HG02852 (cell line): ENCODE data around the gene NUP210L.

Experiments used
- ATAC-seq: cut with Tn5 transposase; IDR thresholded peaks from one replicate; pipeline ENCODE4 v1.9.1; 2021; ENCODE audit warnings: mild to moderate bottlenecking, moderate library complexity; ENCODE audit not compliant: unreplicated experiment

The NUP210L gene

DNA sequence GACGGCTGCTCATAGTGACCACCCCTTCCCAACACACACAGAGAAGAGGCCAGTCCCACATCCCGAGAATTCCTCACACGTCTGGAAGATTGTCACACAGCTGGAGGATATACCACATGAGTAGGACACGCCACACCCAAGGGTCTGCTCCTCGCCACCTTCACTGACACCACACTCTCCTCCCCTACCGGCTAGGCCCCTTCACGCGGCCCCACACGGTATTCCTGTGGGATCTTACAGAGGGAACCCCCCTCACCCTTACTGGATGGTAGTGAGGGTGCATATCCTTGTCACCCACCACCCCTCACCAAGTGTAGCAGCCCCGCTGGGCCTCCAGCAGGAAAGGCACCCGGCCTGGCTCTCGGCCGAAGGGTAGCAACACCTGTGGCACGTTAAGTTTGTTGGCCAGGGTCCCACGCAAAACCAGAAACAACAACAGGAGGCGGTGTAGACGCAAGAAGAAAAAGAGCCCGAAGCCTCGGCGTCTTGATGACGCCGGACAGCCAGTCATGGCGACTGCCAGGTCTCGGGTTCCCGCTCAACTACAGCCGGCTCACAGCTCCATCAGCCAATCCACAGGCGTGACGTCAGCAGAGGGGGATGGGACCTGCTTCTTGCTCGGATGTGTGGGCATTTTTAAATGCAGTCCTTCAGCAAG is at the start of gene NUP210L:
Gene NUP210L (minus strand): TSS at position 540 of the 658 bp plus-strand sequence.
- ATAC-seq, result no peak

- ATAC-seq, result no peak
Measured at GRCh38 chr1:154199563-154199879, 44.6 kb upstream of the NUP210L start.

DNA sequence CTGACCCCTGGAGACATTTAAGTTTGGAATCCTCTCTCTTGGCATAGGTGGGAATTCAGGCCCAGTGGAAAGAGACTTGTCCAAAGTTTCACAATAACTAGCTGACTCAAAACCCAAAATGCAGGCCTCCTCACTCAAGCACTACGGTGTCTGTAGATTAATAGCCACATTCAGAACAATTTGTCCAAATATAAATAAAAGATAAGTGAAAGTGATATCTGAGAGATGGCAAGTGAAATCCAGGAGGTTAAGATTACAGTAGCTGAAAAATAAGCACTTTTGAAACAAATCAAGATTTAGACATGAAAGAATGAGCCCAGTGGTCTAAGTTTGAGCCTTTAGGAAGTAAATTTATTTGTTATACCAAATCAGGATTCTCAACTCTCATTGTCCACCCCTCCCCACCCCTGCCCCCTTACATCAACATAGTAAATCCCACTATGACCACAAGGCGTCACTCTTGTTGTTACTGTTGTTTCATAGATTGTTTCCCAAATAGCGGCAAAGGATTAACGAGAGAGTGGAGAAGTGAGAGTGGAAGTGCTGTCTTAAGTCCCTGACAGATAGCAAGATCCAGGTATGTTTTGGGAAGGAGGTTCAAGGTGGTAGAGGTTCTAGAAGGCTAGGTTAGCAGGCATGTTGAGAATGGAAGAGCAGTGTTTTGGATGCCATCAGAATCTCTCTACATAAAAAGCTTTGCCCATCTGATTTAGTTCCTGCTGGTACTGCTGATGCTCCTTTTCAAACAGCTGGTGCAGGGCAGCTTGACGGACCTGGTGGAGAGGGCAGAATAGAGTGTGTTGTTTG is 44.1 kb upstream of the NUP210L start:
- ATAC-seq, result no peak

DNA sequence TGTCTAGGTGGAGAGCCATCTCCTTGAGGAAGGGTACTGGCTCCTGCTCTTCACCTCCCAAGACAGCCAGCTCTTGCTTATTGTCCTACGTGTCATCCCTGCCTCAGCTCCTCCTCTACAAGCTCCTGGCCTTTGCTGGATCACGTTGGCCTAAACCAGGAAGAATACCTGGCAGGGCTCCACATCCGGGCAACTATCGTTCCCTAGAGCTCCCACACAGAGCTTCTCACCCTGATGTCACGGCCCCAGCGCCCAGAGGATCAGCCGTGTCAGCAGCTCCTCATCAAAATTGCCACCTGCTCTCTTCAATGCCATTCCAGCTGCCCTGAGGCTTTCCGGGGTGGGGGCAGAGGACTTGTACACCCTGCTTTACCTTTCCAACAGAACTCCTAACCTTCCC is 38.9 kb upstream of the NUP210L start:
- ATAC-seq, result no peak

DNA sequence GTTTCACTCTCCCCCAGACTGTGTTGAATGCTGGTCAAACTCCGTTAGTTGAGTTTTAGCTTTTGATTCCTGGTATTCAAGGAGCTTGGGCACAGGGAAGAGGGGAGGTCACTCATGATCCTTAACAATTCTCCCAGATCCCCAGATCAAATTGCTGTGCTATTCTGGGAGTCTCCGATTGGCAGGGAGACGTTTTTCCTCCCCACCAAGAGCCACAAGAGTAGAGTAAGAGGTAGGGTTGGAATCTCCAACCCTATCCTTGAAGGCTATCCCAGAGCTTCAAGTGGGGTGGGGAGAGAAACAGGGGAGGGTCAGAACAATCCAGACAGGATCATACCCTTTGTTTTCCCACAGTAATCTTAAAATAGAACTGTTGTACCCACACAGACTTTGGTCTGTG is 37.6 kb upstream of the NUP210L start:
- ATAC-seq, result no peak

DNA sequence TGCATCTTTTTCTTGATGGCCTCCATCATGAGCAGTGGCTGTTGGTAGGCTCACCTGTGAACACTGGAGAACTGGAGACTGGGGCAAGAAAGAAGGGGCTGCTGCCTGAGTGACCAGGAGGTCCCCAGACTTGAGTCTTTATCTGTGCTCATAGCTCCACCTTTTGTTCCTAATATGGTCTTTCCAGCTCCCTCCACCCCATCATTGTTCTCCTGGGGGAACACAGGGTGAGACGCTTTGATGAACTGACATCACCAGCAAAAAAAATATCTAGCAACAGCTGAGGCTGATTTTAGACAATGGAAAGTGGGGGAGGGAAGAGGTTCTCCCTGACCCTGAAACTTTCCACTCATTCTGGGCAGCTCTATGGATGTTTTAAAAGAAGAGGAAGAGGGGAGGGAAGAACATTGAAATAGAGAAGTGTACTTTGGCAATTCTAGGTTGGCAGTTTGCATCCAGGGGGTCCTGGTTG is 37.2 kb upstream of the NUP210L start, which contains the start of gene TPM3:
Gene TPM3 (minus strand): TSS at position 111 of the 472 bp plus-strand sequence. CDS start 82 bp downstream, at position 29.
- no peak for ATAC-seq

DNA sequence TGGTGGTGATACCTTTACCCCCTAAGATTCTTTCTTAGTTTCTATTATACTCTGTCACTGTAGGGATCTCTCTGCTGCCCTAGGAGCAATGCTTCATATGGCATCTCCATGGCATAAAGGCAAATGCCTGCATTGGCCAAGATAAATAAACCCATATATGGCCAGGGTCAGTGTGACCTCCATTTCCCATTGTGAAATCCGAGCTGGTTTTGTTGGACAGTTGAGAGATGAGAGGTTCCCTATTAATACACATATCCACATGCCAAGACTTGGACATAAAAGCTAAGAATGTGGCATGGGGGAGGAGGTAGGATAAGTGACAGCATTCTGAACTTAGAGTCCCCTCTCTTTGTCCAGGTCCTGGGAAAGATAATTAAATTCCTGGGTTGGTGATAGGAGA is 35.7 kb upstream of the NUP210L start:
- no peak for ATAC-seq

GRCh38 chr1:154186852-154187501 is 32.1 kb upstream of the NUP210L start:
- ATAC-seq, result no peak

GRCh38 chr1:154186177-154186576 is 31.3 kb upstream of the NUP210L start:
- ATAC-seq, result no peak

GRCh38 chr1:154183046-154183915 is 28.4 kb upstream of the NUP210L start:
- peak; percentile 71 for ATAC-seq

DNA sequence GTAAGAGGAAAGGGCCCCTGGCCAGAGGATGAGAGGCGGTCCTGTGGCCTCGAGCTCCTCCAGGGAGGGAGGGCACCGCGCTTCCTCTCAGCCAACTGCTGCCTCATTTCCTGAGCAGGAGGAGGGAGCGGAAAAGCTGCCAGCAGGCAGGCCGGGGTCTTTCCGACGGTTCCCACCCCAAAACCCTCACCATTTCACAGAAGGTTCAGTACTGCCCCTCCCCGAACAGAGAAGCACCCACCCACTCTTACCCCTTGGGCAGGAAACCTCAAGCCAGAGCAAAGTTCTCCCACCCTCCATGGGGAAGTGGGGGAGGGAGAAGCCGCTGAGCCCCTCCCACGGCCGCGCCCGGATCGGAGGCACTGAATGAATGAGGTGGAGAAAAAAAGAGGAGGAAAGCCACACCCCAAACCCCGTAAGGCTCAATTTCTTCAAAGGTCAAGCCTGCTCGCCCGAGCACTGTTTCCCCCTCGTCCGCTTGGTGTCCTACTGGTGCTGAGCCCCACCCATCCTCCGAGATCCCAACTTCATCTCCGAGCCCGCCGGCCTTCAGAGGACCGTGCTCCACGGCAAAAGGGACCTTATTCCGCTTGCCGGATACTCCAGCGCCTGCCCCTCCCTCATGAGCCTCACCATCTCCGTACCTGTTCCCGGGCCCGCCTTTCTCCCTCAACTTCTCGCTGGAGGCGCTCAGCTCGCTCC is 27.6 kb upstream of the NUP210L start:
- peak; percentile 55 for ATAC-seq

DNA sequence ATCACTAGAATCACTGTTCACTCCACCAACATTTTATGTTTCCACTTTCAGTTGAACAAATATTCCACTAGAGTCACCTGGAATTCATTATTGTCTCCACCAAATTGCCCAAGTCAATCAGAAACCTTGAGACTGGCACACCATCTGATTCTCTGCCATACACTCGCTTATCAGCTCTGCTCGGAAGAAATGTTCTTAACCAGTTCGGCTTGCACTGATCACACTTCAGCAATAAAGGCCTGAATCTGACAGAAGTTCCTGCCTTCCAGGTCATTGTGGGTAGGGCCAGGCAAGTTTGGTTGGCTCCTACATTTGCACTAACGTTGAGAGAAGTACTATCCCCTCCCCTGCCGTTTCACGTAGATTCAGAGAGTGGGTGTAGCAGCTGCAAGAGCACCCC is 27.1 kb upstream of the NUP210L start:
- no peak for ATAC-seq

- ATAC-seq, result no peak
Measured at GRCh38 chr1:154179946-154180687, 25.2 kb upstream of the NUP210L start.

GRCh38 chr1:154178911-154179811 is 24.3 kb upstream of the NUP210L start:
- no peak for ATAC-seq

GRCh38 chr1:154178013-154178412 is 23.1 kb upstream of the NUP210L start:
- ATAC-seq, result no peak

DNA sequence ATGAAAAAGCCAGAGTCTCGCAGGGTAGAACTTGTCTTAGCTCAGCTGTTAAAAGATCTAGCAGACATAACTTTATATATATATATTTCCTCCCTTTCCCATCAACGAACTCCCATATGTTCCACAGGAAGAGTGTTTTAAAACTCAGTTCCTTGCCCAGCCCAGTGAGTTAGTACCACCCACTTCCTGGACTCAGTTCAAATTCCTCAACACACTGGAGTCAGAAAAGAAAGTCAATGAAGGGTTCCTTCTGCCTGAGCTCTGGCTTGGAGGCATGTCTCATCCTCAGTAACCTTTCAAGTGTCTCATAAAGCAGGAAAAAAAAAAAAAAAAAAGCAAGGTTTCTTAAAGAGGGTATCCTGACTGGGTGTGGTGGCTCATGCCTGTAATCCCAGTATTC is 21.5 kb upstream of the NUP210L start:
- ATAC-seq, result no peak

GRCh38 chr1:154174654-154175053 is 19.8 kb upstream of the NUP210L start:
- no peak for ATAC-seq

- no peak for ATAC-seq
Measured at GRCh38 chr1:154171880-154172279, 17.0 kb upstream of the NUP210L start.

DNA sequence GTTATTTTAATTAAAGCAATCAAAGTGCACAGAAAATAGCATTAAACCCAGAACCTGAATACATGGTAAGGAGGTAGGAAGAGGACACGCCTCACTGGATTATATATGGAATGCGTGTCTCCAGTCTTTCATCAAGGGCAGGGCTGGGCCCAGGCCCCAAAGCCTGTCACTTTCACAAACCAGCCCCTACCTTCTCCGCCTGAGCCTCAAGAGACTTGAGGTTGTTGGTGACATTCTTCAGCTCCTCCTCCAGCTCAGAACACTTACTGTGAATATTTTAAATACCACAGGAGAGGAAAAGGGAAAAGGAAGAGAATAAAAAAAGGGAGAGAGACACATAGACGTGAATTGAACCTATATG is 16.3 kb upstream of the NUP210L start:
- ATAC-seq, result no peak
